HG03159 (cell line): ENCODE data around the gene MIGA1.
"Not testable (repeated sequence)": the region's sequence is repeated elsewhere in the genome, so short reads cannot be mapped to it uniquely, and the experiment has no call there.

ENCODE experiments used
- ATAC-seq: cut with Tn5 transposase; IDR thresholded peaks from one replicate; pipeline ENCODE4 v1.9.1; 2021; ENCODE audit warnings: mild to moderate bottlenecking, moderate library complexity; ENCODE audit not compliant: unreplicated experiment

Gene MIGA1, protein sequence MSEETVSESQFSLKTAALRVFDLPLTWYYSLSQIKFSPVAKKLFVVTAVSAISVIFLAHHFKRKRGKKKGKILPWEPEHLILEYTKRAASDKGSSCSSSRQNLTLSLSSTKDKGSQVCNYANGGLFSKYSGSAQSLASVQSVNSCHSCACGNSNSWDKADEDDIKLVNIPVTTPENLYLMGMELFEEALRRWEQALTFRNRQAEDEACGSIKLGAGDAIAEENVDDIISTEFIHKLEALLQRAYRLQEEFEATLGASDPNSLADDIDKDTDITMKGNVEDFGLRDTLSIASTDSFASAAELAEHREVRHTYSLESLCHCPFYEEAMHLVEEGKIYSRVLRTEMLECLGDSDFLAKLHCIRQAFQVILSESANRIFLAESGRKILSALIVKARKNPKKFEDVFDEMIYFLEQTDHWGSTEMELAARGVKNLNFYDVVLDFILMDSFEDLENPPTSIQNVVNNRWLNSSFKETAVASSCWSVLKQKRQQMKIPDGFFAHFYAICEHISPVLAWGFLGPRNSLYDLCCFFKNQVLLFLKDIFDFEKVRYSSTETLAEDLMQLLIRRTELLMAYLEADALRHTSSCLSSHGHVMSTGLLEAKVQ

DNA sequence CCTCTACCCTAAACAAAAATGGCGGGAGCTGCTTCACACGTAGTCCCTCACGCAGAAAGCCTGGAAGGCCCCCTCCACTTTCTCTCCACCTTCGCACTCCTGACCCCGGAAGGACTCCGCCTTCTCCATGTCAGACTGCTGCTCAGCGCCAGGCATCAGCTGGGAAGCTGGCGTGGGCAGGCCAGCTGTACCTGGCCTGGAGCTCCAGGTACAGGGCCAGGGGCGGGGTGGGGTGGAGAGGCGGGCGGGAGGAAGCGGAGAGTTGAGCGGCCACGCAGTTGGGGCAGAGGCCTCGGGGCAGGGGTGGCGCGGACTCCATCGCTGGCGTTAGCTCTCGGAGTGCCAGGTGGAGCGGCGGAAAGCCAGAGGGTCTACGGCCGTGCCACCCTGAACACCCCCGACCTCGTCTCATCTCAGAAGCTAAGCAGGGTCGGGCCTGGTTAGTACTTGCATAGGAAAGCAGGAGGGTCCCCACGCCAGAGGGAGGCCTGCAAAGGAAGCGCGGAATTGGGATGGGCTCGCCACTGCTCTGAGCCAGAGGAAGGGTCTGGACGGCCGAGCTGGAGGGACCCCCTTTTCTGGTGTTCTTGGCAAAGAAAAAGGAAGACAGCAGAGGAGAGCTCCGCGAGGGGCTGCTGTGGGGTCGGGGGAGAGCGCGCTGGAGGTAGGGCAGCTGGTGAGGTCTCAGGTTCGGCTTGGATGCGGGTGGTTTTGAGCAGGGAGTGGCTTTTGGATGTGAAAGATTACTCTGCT, at the start of gene MIGA1:
MIGA1 (plus strand) TSS at position 121 of the 753 bp plus-strand sequence. CDS start 3,604 bp downstream, outside the sequence.
- ATAC-seq: peak; percentile 87

DNA sequence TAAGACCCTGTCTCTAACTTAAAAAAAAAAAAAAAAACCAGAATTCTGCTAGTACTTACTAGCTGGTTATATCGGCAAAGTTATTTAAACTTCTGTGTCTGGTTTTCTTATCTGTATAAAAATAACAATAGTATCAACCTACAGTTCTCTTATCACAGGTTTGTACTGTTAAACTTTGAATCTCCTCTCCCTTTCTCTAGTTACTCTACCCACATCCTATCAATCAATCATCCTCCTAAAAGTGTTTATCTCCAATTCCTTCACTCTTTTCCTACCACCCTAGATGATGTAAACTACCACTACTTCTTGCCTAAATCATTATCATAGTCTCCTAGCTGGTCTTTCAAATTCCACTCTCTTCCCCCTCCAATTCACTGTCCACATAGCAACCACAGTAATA, 47.4 kb upstream of the MIGA1 start:
- no peak for ATAC-seq

DNA sequence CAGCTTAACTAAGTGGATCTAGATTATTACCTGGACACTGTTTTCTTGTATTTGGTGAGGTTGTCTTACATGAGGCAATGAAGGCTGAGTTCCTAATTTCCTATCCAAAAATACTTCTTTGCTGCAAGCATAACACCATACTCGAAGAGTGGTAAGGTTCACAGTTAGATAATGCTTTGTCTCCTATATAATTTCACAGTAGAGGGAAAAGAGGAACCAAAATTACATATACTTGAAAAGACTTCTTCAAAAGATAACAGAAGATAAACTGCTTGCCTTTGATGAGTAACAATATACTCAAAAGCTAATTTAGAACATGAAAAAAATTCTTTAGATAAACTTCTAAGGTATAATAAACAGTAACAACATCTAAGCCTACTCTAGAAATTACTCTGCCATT, 40.2 kb upstream of the MIGA1 start:
- ATAC-seq: no peak

DNA sequence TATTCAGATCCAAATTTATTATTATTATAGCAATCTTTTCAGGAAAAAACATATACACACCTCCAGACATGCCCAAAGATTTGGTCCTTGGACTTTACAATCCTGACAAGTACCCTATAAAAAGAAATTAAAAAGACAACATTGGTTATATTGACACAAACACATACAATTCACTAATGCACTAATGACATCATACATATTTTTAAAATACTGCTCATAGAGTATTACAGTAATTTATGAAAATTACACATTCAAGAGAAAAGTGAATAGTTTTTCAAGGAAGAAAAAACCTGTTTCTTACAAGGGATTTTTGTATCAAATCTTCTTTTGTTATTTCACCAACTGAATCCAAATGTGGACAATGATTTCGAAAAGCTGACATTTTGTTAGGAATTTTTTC, 38.1 kb upstream of the MIGA1 start:
- ATAC-seq: no peak

DNA sequence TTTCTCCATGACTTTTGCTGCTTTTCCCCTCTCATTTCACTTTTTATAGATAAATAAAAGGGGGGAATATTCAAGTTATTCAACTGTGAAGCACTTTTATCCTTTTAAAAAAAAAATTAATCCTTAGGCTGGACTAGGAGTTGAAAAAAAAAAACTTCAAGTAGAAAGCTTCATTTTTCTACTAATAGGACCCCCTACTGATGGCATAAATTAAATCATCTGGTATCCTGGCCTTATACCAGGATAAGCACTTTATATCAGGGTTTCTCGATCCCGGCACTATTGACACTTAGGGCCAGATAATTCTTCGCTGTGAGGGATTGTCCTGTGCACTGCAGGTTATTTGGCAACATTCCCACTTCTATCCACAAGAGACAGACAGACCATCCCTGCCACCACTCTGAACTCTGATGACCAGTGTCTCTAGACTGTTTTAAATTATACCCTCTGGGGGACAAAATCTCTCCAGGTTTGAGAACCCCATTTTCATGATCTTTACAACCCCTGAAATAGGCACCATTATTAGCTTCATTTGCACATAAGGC, 37.4 kb upstream of the MIGA1 start:
- no peak for ATAC-seq

DNA sequence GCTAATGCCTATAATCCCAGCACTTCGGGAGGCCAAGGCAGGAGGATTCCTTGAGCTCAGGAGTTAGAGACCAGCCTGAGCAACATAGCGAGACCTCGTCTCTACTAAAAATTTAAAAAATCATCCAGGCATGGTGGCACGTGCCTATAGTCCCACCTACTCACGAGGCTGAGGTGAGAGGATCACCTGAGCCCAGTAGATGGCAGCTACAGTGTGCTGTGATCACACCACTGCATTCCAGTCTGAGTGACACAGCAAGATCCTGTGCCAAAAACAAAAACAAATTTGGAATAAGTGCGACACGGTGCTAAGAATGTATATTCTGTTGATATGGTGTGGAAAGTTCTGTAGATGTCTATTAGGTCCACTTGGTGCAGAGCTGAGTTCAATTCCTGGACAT, 34.9 kb upstream of the MIGA1 start:
- no peak for ATAC-seq

DNA sequence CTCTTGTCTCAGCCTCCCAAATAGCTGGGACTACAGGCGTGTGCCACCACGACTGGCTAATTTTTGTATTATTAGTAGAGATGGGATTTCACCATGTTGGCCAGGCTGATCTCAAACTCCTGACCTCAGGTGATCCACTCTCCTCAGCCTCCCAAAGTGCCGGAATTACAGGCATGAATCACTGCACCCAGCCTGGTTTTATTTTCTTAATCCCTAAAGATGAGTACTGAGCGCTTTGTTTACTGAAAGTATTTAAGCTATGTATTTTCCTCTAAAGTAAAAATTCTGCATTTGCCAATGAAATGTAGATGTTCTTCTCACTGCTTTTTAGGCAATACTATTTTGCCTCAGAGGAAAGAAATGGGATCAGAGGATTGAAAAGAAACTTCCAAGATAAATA, 30.0 kb upstream of the MIGA1 start:
- not testable (repeated sequence) for ATAC-seq

DNA sequence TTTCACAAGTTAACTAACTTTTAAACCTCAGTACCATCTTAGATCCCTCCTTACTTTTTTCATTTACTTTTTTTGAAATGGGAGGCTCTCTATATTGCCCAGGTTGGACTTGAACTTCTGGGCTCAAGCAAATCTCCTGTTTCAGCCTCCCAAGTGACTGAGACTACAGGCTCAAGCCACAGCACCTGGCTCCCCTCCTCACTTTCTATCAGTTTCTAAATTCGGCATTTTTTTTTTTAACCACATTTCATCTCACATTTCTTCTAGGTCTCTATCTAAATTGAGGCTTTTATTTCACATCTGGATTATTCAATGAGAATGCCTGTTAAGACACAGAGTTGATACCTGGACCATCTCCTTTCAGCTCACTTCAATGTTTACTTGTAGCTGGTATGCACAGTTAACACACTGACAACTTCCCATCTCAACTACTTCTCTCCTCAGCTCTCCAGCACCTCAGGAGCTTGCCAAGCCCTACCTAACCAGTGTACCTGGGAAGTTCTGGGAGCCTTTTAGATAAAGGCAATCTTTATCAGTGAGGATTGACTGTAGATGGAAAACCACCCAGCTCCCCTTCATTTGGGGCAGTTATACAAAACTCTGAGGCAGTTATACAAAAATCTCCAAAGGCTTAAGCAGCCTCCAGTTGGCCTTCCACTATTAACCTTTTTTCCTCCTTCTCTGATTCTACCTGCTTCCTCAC, 23.2 kb upstream of the MIGA1 start:
- no peak for ATAC-seq

DNA sequence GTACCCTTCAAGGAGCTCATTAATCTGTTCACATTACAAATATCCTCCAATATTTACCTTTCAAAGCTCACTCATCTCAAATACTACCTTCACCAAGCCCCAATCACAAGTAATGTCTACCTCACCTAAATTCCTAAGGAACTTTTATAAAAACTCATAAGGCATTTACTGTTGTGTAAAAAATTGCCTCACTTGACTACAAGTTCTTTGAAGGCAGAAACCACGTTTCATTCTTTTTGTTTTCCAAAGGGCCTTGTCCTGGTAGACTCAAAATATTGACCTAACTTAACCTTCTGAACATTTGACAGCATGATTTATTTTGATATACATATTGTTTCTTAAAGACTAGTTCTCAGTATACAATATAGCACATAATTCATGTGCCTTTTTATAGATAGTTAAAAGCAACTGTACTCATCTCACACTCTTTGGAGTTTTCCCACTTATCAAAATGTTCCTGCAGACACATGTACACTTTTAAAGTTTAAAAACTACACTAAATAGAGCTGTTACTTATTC, 22.3 kb upstream of the MIGA1 start:
- no peak for ATAC-seq

DNA sequence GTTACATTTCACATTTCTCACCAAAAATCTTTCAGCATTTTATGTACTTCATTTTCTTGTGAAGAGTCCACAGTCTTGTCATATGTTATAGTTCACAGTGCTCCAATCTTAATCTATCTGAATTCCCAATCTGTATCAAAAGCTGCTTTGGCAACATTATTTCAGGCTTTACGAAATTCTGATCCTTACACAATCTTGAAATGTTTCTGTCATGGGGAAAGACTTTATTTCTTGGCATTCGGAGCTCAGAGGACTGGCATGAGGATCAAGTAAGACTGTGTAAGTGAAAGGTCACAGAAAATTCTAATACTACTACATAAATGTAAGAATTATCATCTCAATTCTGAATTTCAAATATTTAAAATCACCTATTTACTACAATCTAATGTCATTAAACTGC, 21.8 kb upstream of the MIGA1 start:
- no peak for ATAC-seq

DNA sequence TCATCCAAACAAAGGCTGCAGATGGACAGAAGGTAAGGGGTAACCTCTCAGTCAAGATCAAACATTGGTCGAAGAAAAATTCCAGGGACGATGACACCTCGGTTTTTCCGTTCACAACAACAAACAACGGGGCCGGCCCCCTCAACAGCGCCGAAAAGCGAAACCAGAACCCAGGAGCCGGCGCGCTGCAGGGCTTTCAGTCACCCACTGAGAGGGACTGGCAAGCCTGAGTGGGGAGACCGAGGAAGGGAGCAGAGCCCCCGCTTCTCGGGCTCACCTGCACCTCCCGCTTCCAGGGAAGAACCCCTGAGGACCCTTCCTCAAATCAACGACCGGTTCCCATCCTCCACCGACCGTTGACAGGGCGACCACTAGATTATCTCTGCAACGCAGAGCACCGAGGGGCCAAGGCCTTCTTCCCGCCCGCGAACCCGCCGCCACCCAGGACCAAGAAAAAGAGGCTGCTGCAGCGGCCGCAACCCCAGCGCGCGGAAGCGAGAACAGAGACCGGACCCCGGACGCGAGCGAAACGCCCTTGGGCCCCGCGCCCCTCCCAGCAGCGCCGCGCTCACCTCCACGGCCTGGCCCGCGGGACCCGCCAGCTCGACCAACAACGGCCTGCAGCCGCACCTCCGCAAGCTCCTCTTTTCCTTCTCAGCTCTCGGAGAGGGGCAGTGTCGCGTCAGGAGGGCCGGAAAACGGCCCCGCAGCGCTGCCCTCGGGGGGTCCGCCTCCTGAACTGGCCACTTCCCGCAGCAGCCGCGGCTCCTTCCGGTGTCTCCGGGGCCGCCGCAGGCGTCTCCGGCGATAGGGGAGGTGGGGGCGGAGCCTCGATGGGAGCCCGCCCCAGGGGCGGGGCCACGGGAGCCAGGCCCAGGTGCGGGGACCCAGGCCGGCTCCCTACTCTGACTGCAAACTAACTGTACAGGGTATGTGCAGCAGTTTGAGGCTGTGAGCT, 20.1 kb upstream of the MIGA1 start, which contains the start of gene USP33:
USP33 (minus strand) TSS at position 782 of the 958 bp plus-strand sequence. CDS start 18,155 bp downstream, outside the sequence.
- peak; percentile 93 for ATAC-seq

DNA sequence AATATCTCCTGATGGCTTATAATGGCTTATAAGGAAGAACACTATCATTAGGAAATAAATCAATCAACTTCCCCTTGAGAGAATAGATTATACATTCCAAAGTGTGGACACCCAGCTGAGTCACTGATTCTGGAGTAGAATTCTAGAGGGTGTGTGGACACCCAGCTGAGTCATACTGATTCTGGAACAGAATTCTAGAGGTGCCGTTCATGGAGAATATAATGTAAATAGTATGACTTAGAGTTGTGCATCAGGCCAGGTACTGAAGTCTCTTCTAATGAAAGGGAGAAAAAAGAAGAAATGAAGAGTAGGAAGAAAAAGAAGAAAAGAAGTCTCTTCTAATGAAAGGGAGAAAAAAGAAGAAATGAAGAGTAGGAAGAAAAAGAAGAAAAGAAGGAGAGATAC, 17.4 kb upstream of the MIGA1 start:
- no peak for ATAC-seq

DNA sequence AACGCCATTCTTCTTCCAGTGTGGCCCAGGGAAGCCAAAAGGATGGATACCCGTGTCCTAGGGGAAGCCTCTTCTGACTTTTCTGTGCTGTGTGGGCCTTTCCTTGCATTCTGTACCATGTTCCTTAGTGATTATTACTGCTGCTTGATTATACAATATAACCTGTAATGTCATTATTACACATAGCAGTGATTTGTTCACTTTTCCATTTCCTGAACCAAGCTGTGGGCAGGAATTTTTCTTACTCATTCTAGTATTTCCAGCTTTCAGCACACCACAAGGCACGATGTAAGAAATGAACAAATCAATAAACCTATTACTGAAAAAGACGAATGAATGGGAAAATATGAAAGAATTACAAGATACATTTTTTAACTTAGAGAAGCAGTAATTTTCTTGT, 11.4 kb upstream of the MIGA1 start:
- ATAC-seq: no peak

DNA sequence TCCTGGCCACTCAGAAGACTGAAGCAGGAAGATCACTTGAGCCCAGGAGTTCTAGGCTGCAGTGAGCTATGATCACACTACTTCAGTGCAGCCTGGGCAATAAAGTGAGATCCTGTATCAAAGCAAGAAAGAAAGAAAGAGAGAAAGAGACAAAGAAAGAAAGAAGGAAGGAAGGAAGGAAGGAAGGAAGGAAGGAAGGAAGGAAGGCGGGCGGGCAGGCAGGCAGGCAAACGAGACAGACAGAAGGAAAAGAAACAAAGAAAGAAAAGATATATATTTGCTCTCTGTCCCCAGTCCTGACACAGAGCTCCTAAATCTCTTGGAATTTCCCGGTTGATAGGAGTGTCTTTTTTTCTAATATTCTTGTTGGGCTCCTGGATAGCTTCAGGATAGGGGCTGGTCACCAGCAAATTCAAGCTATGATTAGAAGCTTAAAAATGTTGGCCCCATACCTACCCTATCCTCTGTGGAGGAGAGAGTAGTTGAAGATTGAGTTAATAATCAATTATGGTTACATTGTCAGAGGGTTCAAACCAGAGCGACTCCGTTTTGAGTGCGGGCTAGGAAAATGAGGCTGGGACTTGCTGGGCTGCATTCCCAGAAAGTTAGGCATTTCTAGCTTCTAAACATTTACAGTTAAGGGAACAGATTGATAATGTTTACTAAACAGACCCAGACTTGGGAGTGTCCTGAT, 3.3 kb upstream of the MIGA1 start:
- no peak for ATAC-seq

DNA sequence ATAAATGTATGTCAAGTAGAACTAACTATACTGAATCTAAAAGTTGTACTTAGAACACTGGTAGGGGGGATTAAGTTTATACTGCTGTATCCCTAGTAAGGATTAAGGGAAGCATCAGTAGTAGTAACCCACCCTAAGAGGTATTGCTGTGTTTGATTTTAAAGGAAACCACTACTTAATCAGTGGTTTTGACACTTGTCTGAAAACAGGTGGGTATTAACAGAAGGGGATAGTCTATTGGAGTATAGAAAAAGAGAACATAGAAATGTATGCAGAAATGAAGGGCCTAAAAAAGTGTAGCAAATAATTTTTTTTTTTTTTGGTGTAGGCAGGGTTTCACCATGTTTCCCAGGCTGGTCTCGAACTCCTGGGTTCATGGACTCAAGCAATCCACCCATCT, 2.2 kb downstream of the MIGA1 start:
- no peak for ATAC-seq

DNA sequence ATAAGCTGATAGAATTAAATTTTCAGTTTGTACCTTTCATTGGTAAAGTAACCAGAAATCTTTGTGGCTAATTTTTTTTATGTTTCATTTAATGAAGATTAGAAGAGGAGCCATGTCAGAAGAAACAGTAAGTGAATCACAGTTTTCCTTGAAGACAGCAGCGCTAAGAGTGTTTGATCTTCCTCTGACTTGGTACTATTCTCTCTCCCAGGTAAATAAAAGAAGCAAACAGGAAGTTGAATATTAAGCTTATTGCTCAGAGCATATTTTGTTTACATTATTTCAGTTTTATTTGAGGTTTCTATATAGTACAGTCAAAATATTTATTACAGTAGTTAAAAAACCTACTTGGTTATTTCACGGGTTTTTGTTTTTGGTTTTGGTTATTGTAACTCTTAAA, 3.7 kb downstream of the MIGA1 start:
- ATAC-seq: no peak

DNA sequence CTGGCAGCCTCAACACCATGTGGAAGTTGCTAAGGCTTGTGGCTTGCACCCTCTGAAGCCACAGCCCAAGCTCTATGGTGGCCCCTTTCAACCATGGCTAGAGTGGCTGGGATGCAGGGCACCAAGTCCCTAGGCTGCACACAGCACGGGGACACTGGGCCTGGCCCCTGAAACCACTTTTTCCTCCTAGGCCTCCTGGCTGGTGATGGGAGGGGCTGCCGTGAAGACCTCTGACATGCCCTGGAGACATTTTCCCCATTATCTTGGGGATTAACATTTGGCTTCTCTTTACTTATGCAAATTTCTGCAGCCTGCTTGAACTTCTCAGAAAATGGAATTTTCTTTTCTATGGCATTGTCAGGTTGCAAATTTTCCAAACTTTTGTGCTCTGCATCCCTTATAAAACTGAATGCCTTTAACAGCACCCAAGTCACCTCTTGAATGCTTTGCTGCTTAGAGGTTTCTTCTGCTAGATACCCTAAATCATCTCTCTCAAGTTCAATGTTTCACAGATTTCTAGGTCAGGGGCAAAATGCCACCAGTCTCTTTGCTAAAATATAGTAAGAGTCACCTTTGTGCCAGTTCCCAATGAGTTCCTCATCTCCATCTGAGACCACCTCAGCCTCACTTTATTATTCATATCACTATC, 6.8 kb downstream of the MIGA1 start:
- ATAC-seq: not testable (repeated sequence)

DNA sequence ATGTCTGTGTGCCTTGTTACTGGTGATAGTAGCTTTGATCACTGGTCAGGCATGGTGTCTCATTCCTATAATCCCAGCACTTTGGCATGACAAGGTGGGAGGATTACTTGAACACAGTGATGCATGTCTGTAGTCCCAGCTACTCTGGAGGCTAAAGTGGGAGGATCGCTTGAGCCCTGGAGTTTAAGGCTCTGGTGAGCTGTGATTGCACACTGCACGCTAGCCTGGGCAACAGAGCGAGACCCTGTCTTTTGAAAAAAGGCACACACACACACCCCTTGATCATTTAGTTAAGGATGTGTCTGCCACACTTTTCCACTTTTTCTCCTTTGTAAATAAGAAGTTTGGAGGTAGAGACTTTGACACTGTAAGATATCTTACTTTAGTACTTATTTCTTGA, 15.1 kb downstream of the MIGA1 start:
- no peak for ATAC-seq
